ENCODE measurements around the gene TBC1D10A. TPM values are rescaled to one million over a fixed set of nuclear protein-coding genes. Genes with fewer than 3 reads are reported as not detected.

TBC1D10A gene
- total RNA-seq, 1 experiment from 2014 or later, result 12.6 TPM

GRCh38 chr22:30301995-30302809 is 24.5 kb downstream of the TBC1D10A start:
- Histone ChIP-seq H3K27me3 (ENCODE audit: low read length) (no peaks in the 10 kb centered on the region), H3K4me3 (ENCODE audit: low read length) (no peak overlapping the region), H3K79me2 (ENCODE audit: low read length) (peaks cover 32% of the 10 kb centered on the region), H3K9me3 (ENCODE audit: low read length) (no peaks in the 10 kb centered on the region), H3K27ac (ENCODE audit: low read length) (peak overlapping the region; percentile 97), H3K4me2 (ENCODE audit: low read length) (peak overlapping the region; percentile 32), H3K9ac (ENCODE audit: low read length) (peak overlapping the region; percentile 33), H3F3A (ENCODE audit: low read length, unreplicated experiment) (peaks cover 10% of the 10 kb centered on the region), H3K4me1 (ENCODE audit: insufficient read depth, low read length) (peaks cover 79% of the 10 kb centered on the region), H4K20me1 (ENCODE audit: low read length) (no peaks in the 10 kb centered on the region), H3K9me2 (replicated peaks; ENCODE audit: low read length) (no peaks in the 10 kb centered on the region), H2AFZ (ENCODE audit: low read length) (no peak overlapping the region), H3K36me3 (ENCODE audit: low read depth, low read length) (peaks cover 7% of the 10 kb centered on the region; the same call in 1 of the 2 replicates)
- DNase-seq (peak; percentile 67), ATAC-seq (peak; percentile 47)
- POLR2A ChIA-PET (ENCODE audit: unreplicated experiment), result interaction anchor here (0.6 kb wide), 1 partner anchor 28 kb away, joined by 3 read pairs; no protein-coding TSS in a partner anchor
- intact Hi-C loops (cut with micrococcal nuclease), result no loop called here
- no TSS peak for BruUV-seq (replicated peaks)
- TF ChIP-seq, protein P1, sequence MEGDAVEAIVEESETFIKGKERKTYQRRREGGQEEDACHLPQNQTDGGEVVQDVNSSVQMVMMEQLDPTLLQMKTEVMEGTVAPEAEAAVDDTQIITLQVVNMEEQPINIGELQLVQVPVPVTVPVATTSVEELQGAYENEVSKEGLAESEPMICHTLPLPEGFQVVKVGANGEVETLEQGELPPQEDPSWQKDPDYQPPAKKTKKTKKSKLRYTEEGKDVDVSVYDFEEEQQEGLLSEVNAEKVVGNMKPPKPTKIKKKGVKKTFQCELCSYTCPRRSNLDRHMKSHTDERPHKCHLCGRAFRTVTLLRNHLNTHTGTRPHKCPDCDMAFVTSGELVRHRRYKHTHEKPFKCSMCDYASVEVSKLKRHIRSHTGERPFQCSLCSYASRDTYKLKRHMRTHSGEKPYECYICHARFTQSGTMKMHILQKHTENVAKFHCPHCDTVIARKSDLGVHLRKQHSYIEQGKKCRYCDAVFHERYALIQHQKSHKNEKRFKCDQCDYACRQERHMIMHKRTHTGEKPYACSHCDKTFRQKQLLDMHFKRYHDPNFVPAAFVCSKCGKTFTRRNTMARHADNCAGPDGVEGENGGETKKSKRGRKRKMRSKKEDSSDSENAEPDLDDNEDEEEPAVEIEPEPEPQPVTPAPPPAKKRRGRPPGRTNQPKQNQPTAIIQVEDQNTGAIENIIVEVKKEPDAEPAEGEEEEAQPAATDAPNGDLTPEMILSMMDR (conservative IDR thresholded peaks at IDR 0.05; ENCODE audit: low read depth, low read length), result no peak
- no peak for TF ChIP-seq EZH2 (IDR thresholded peaks at IDR 0.05; ENCODE audit: low read length, unreplicated experiment)
- TF ChIP-seq EZH2phosphoT487 (IDR thresholded peaks at IDR 0.05; ENCODE audit: borderline replicate concordance, low read length), result no peak
- CTCF ChIA-PET, result no interaction called here

DNA sequence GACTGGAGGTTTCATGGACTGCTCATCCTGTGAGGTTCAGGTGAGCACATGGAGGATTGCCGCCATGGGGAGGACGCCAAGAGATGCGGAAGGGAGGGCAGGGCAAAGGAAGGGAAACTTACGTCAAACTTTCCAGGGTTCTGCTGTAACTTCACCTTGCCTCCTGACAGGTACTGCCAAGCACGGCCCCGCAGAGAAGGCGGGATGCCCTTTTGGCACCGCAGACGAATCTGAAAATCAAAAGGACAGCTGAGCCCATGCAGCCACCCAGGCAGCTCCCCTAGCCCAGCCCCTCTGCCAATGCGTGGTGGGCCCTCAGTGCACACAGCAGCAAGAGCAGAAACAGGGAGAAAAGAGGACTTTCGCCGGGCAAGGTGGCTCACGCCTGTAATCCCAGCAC is 27.4 kb downstream of the TBC1D10A start:
- POLR2A ChIA-PET (ENCODE audit: unreplicated experiment), result no interaction called here
- intact Hi-C loops (cut with micrococcal nuclease), result no loop called here
- H4K20me1 ChIP-seq (ENCODE audit: low read length), result no peaks in the 10 kb centered on the region

More for the DNA sequence above, 27.4 kb downstream of the TBC1D10A start:
- H2AFZ ChIP-seq (ENCODE audit: low read length), result no peak overlapping the region
- no peak for DNase-seq
- no peak for ATAC-seq
- H3K27me3 ChIP-seq (ENCODE audit: low read length), result no peaks in the 10 kb centered on the region
- CTCF ChIA-PET, result no interaction called here
- BruUV-seq (replicated peaks), result no TSS peak
- H3F3A ChIP-seq (ENCODE audit: low read length, unreplicated experiment), result no peaks in the 10 kb centered on the region
- H3K4me3 ChIP-seq (ENCODE audit: low read length), result no peak overlapping the region
- TF ChIP-seq, protein P1 (conservative IDR thresholded peaks at IDR 0.05; ENCODE audit: low read depth, low read length), result no peak
- no peak for TF ChIP-seq EZH2 (IDR thresholded peaks at IDR 0.05; ENCODE audit: low read length, unreplicated experiment)
- TF ChIP-seq EZH2phosphoT487 (IDR thresholded peaks at IDR 0.05; ENCODE audit: borderline replicate concordance, low read length), result no peak
- H3K79me2 ChIP-seq (ENCODE audit: low read length), result peaks cover 15% of the 10 kb centered on the region; the same call in 1 of the 2 replicates
- peak overlapping the region; percentile 77 for H3K27ac ChIP-seq (ENCODE audit: low read length)
- H3K9me3 ChIP-seq (ENCODE audit: low read length), result no peaks in the 10 kb centered on the region
- peaks cover 7% of the 10 kb centered on the region; the same call in 1 of the 2 replicates for H3K36me3 ChIP-seq (ENCODE audit: low read depth, low read length)
- no peak overlapping the region for H3K9ac ChIP-seq (ENCODE audit: low read length)
- no peaks in the 10 kb centered on the region for H3K9me2 ChIP-seq (replicated peaks; ENCODE audit: low read length)
- H3K4me1 ChIP-seq (ENCODE audit: insufficient read depth, low read length), result peaks cover 50% of the 10 kb centered on the region
- no peak overlapping the region for H3K4me2 ChIP-seq (ENCODE audit: low read length)

Data from PC-3 (cell line).